T-helper 2 cell treated with Interferon-gamma antibody and Interleukin-4, amounts not matched to agents 5 μg/mL and 100 μg/mL, for 36 hours (primary cell): Measurements from ENCODE around the gene RTN4IP1.
A peak's percentile ranks its signal among the peaks of the same experiment; 100 is the strongest.
"Not testable (repeated sequence)": the region's sequence is repeated elsewhere in the genome, so short reads cannot be mapped to it uniquely, and the experiment has no call there.

Experiments used
- DNase-seq: peaks from one replicate; pipeline ENCODE4 v3.0.0; 2021; ENCODE audit warnings: low spot score
- H3K27ac Mint-ChIP-seq: one replicate; pipeline ENCODE4 v1.8.0; 2021; ENCODE audit warnings: mild to moderate bottlenecking, mixed read lengths
- H3K27me3 Mint-ChIP-seq: one replicate; pipeline ENCODE4 v1.8.0; 2021; ENCODE audit warnings: low read depth, mixed read lengths
- H3K36me3 Mint-ChIP-seq: one replicate; pipeline ENCODE4 v1.8.0; 2021; ENCODE audit warnings: low read depth, mixed read lengths
- H3K4me1 Mint-ChIP-seq: one replicate; pipeline ENCODE4 v1.8.0; 2021; ENCODE audit warnings: low read depth, mixed read lengths
- H3K4me3 Mint-ChIP-seq: one replicate; pipeline ENCODE4 v1.8.0; 2022; ENCODE audit warnings: mild to moderate bottlenecking, moderate library complexity, mixed read lengths
- H3K9me3 Mint-ChIP-seq: one replicate; pipeline ENCODE4 v1.8.0; 2021; ENCODE audit warnings: mixed read lengths

The RTN4IP1 gene

GRCh38 chr6:106618324-106618723 lies 11.0 kb downstream of the RTN4IP1 start:
- peaks cover 44% of the 10 kb centered on the region for H3K4me1 Mint-ChIP-seq
- no peaks in the 10 kb centered on the region for H3K27me3 Mint-ChIP-seq
- peaks cover 41% of the 10 kb centered on the region for H3K36me3 Mint-ChIP-seq
- no peak for DNase-seq
- no peak overlapping the region for H3K27ac Mint-ChIP-seq
- peaks cover 5% of the 10 kb centered on the region for H3K9me3 Mint-ChIP-seq
- H3K4me3 Mint-ChIP-seq = no peak overlapping the region

- Mint-ChIP-seq H3K27ac (no peak overlapping the region), H3K9me3 (peaks cover under 1% of the 10 kb centered on the region), H3K4me3 (no peak overlapping the region), H3K36me3 (peaks cover 42% of the 10 kb centered on the region), H3K4me1 (peaks cover 48% of the 10 kb centered on the region), H3K27me3 (no peaks in the 10 kb centered on the region)
- no peak for DNase-seq
Measured at GRCh38 chr6:106617857-106618256, 11.4 kb downstream of the RTN4IP1 start.

GRCh38 chr6:106617302-106617701 lies 12.0 kb downstream of the RTN4IP1 start:
- peak overlapping the region; percentile 6 for H3K27ac Mint-ChIP-seq
- H3K4me3 Mint-ChIP-seq = peak overlapping the region; percentile 11
- no peak for DNase-seq
- peaks cover 4% of the 10 kb centered on the region for H3K9me3 Mint-ChIP-seq
- H3K36me3 Mint-ChIP-seq = peaks cover 42% of the 10 kb centered on the region
- no peaks in the 10 kb centered on the region for H3K27me3 Mint-ChIP-seq
- H3K4me1 Mint-ChIP-seq = peaks cover 54% of the 10 kb centered on the region

- Mint-ChIP-seq H3K4me3 (peak overlapping the region; percentile 62), H3K36me3 (peaks cover 45% of the 10 kb centered on the region), H3K27ac (peak overlapping the region; percentile 91), H3K9me3 (peaks cover 4% of the 10 kb centered on the region), H3K4me1 (peaks cover 60% of the 10 kb centered on the region), H3K27me3 (no peaks in the 10 kb centered on the region)
- no peak for DNase-seq
Measured at GRCh38 chr6:106614592-106615257, 14.6 kb downstream of the RTN4IP1 start.

GRCh38 chr6:106614166-106614565 lies 15.1 kb downstream of the RTN4IP1 start:
- Mint-ChIP-seq H3K36me3 (peaks cover 44% of the 10 kb centered on the region), H3K27ac (peak overlapping the region; percentile 91)

GRCh38 chr6:106613590-106613989 lies 15.7 kb downstream of the RTN4IP1 start:
- Mint-ChIP-seq H3K27me3 (no peaks in the 10 kb centered on the region), H3K4me3 (peak overlapping the region; percentile 62), H3K27ac (peak overlapping the region; percentile 91), H3K36me3 (peaks cover 40% of the 10 kb centered on the region), H3K9me3 (peaks cover 4% of the 10 kb centered on the region), H3K4me1 (peaks cover 57% of the 10 kb centered on the region)
- DNase-seq = no peak

More at GRCh38 chr6:106614166-106614565, 15.1 kb downstream of the RTN4IP1 start:
- H3K4me3 Mint-ChIP-seq = peak overlapping the region; percentile 62
- peaks cover 4% of the 10 kb centered on the region for H3K9me3 Mint-ChIP-seq
- H3K27me3 Mint-ChIP-seq = no peaks in the 10 kb centered on the region
- DNase-seq = no peak
- H3K4me1 Mint-ChIP-seq = peaks cover 59% of the 10 kb centered on the region

- no peaks in the 10 kb centered on the region for H3K27me3 Mint-ChIP-seq
- H3K4me3 Mint-ChIP-seq = peak overlapping the region; percentile 62
- peaks cover 4% of the 10 kb centered on the region for H3K9me3 Mint-ChIP-seq
- peaks cover 56% of the 10 kb centered on the region for H3K4me1 Mint-ChIP-seq
- H3K27ac Mint-ChIP-seq = peak overlapping the region; percentile 91
- H3K36me3 Mint-ChIP-seq = peaks cover 35% of the 10 kb centered on the region
- no peak for DNase-seq
Measured at GRCh38 chr6:106612671-106613416, 16.5 kb downstream of the RTN4IP1 start.

GRCh38 chr6:106611030-106611429 lies 18.3 kb downstream of the RTN4IP1 start:
- no peak for DNase-seq
- H3K4me3 Mint-ChIP-seq = no peak overlapping the region
- no peaks in the 10 kb centered on the region for H3K27me3 Mint-ChIP-seq
- peaks cover 4% of the 10 kb centered on the region for H3K9me3 Mint-ChIP-seq
- H3K27ac Mint-ChIP-seq = no peak overlapping the region
- H3K4me1 Mint-ChIP-seq = peaks cover 48% of the 10 kb centered on the region
- H3K36me3 Mint-ChIP-seq = peaks cover 27% of the 10 kb centered on the region

GRCh38 chr6:106609699-106610098 lies 19.6 kb downstream of the RTN4IP1 start:
- Mint-ChIP-seq H3K4me3 (no peak overlapping the region), H3K27me3 (no peaks in the 10 kb centered on the region), H3K9me3 (peaks cover 4% of the 10 kb centered on the region), H3K27ac (no peak overlapping the region), H3K4me1 (peaks cover 43% of the 10 kb centered on the region), H3K36me3 (peaks cover 25% of the 10 kb centered on the region)
- DNase-seq = no peak

GRCh38 chr6:106608080-106608668 lies 21.1 kb downstream of the RTN4IP1 start:
- peaks cover 23% of the 10 kb centered on the region for H3K36me3 Mint-ChIP-seq
- no peak for DNase-seq
- peaks cover 30% of the 10 kb centered on the region for H3K4me1 Mint-ChIP-seq
- no peak overlapping the region for H3K27ac Mint-ChIP-seq
- peaks cover 4% of the 10 kb centered on the region for H3K9me3 Mint-ChIP-seq
- H3K4me3 Mint-ChIP-seq = no peak overlapping the region
- no peaks in the 10 kb centered on the region for H3K27me3 Mint-ChIP-seq

GRCh38 chr6:106600329-106600728 lies 29.0 kb downstream of the RTN4IP1 start:
- H3K27ac Mint-ChIP-seq = no peak overlapping the region
- DNase-seq = no peak
- no peaks in the 10 kb centered on the region for H3K27me3 Mint-ChIP-seq
- H3K4me3 Mint-ChIP-seq = no peak overlapping the region
- peaks cover 4% of the 10 kb centered on the region for H3K9me3 Mint-ChIP-seq
- H3K4me1 Mint-ChIP-seq = no peaks in the 10 kb centered on the region
- peaks cover 27% of the 10 kb centered on the region for H3K36me3 Mint-ChIP-seq

- Mint-ChIP-seq H3K27me3 (no peaks in the 10 kb centered on the region), H3K4me3 (no peak overlapping the region), H3K27ac (no peak overlapping the region), H3K9me3 (peaks cover 4% of the 10 kb centered on the region), H3K36me3 (peaks cover 27% of the 10 kb centered on the region), H3K4me1 (no peaks in the 10 kb centered on the region)
- no peak for DNase-seq
Measured at GRCh38 chr6:106599440-106599839, 29.9 kb downstream of the RTN4IP1 start.

- DNase-seq = no peak
- no peaks in the 10 kb centered on the region for H3K9me3 Mint-ChIP-seq
Measured at GRCh38 chr6:106591111-106591825, 38.0 kb downstream of the RTN4IP1 start.

GRCh38 chr6:106588937-106589336 lies 40.4 kb downstream of the RTN4IP1 start:
- peaks cover 19% of the 10 kb centered on the region for H3K36me3 Mint-ChIP-seq
- not testable (repeated sequence) for H3K27ac Mint-ChIP-seq, H3K9me3 Mint-ChIP-seq, DNase-seq, H3K4me1 Mint-ChIP-seq, H3K4me3 Mint-ChIP-seq, H3K27me3 Mint-ChIP-seq

More at GRCh38 chr6:106591111-106591825, 38.0 kb downstream of the RTN4IP1 start:
- Mint-ChIP-seq H3K36me3 (peaks cover 19% of the 10 kb centered on the region), H3K4me3 (no peak overlapping the region), H3K27ac (no peak overlapping the region), H3K27me3 (no peaks in the 10 kb centered on the region), H3K4me1 (no peaks in the 10 kb centered on the region)
